ENCODE measurements around the gene AHCYL2.

GRCh38 chr7:129327076-129327475 lies 102.2 kb downstream of the AHCYL2 start:
- no peak for TF ChIP-seq CTCF (IDR thresholded peaks at IDR 0.05)
- no peak for TF ChIP-seq EZH2 (IDR thresholded peaks at IDR 0.05)
